Central memory CD8-positive, alpha-beta T cell (primary cell): ENCODE data around the gene PRDM16.

Experiments used
- ATAC-seq: fragments of 150-1000 bp; cut with Tn5 transposase; replicated peaks from 2 replicates; pipeline ENCODE4 v1.10.0; 2022; ENCODE audit warnings: mild to moderate bottlenecking, moderate FRiP score, moderate number of reproducible peaks; ENCODE audit not compliant: poor library complexity, severe bottlenecking; ENCODE audit errors: extremely low read depth
- DNase-seq, 2 donors: peaks; one replicate each; pipeline ENCODE4 v3.0.0; 2021; ENCODE audit warnings: low spot score in 2 of 2
- H3K27ac Mint-ChIP-seq: one replicate; pipeline ENCODE4 v1.8.0; 2022; ENCODE audit warnings: low read depth, mild to moderate bottlenecking, moderate library complexity, mixed read lengths
- H3K27me3 Mint-ChIP-seq: one replicate; pipeline ENCODE4 v1.8.0; 2022; ENCODE audit warnings: mixed read lengths
- H3K36me3 Mint-ChIP-seq: one replicate; pipeline ENCODE4 v1.8.0; 2022; ENCODE audit warnings: mild to moderate bottlenecking, moderate library complexity, mixed read lengths; ENCODE audit not compliant: insufficient read depth
- H3K4me1 Mint-ChIP-seq: one replicate; pipeline ENCODE4 v1.8.0; 2022; ENCODE audit warnings: mixed read lengths
- H3K4me3 Mint-ChIP-seq: one replicate; pipeline ENCODE4 v1.8.0; 2022; ENCODE audit warnings: mild to moderate bottlenecking, moderate library complexity, mixed read lengths
- H3K9me3 Mint-ChIP-seq: one replicate; pipeline ENCODE4 v1.8.0; 2022; ENCODE audit warnings: mixed read lengths

Gene PRDM16

GRCh38 chr1:3268281-3268680 is 199.3 kb downstream of the PRDM16 start:
- Mint-ChIP-seq H3K4me3 (no peak overlapping the region), H3K36me3 (no peaks in the 10 kb centered on the region), H3K4me1 (no peaks in the 10 kb centered on the region), H3K27me3 (peaks cover 17% of the 10 kb centered on the region), H3K27ac (no peak overlapping the region), H3K9me3 (no peaks in the 10 kb centered on the region)
- DNase-seq: no peak
- ATAC-seq: no peak

GRCh38 chr1:3270403-3271245 is 201.6 kb downstream of the PRDM16 start:
- Mint-ChIP-seq H3K36me3 (no peaks in the 10 kb centered on the region), H3K4me3 (no peak overlapping the region), H3K27ac (no peak overlapping the region), H3K27me3 (no peaks in the 10 kb centered on the region), H3K9me3 (no peaks in the 10 kb centered on the region), H3K4me1 (no peaks in the 10 kb centered on the region)
- ATAC-seq (no peak), DNase-seq (no peak)

GRCh38 chr1:3271866-3272265 is 202.9 kb downstream of the PRDM16 start:
- Mint-ChIP-seq H3K27me3 (no peaks in the 10 kb centered on the region), H3K36me3 (no peaks in the 10 kb centered on the region), H3K4me3 (no peak overlapping the region), H3K27ac (peak overlapping the region; percentile 52), H3K4me1 (no peaks in the 10 kb centered on the region), H3K9me3 (no peaks in the 10 kb centered on the region)
- no peak for ATAC-seq
- DNase-seq: no peak

- DNase-seq: no peak
- no peak for ATAC-seq
- Mint-ChIP-seq H3K4me1 (no peaks in the 10 kb centered on the region), H3K9me3 (no peaks in the 10 kb centered on the region), H3K4me3 (no peak overlapping the region), H3K27ac (no peak overlapping the region), H3K36me3 (no peaks in the 10 kb centered on the region), H3K27me3 (no peaks in the 10 kb centered on the region)
Measured at GRCh38 chr1:3272321-3273045, 203.5 kb downstream of the PRDM16 start.

- H3K27me3 Mint-ChIP-seq: no peaks in the 10 kb centered on the region
- ATAC-seq: no peak
- H3K4me3 Mint-ChIP-seq: no peak overlapping the region
- no peak overlapping the region for H3K27ac Mint-ChIP-seq
- H3K4me1 Mint-ChIP-seq: no peaks in the 10 kb centered on the region
- DNase-seq: no peak
- no peaks in the 10 kb centered on the region for H3K9me3 Mint-ChIP-seq
- no peaks in the 10 kb centered on the region for H3K36me3 Mint-ChIP-seq
Measured at GRCh38 chr1:3273447-3273846, 204.4 kb downstream of the PRDM16 start.

GRCh38 chr1:3274972-3275371 is 206.0 kb downstream of the PRDM16 start:
- ATAC-seq (no peak), DNase-seq (no peak)
- no peaks in the 10 kb centered on the region for H3K4me1 Mint-ChIP-seq

GRCh38 chr1:3275471-3276340 is 206.7 kb downstream of the PRDM16 start:
- DNase-seq: no peak
- H3K4me1 Mint-ChIP-seq: no peaks in the 10 kb centered on the region
- H3K4me3 Mint-ChIP-seq: no peak overlapping the region
- no peaks in the 10 kb centered on the region for H3K9me3 Mint-ChIP-seq
- H3K36me3 Mint-ChIP-seq: no peaks in the 10 kb centered on the region
- no peaks in the 10 kb centered on the region for H3K27me3 Mint-ChIP-seq
- no peak overlapping the region for H3K27ac Mint-ChIP-seq
- ATAC-seq: no peak

More at GRCh38 chr1:3274972-3275371, 206.0 kb downstream of the PRDM16 start:
- Mint-ChIP-seq H3K36me3 (no peaks in the 10 kb centered on the region), H3K4me3 (no peak overlapping the region), H3K27ac (no peak overlapping the region), H3K27me3 (no peaks in the 10 kb centered on the region), H3K9me3 (no peaks in the 10 kb centered on the region)

GRCh38 chr1:3276341-3276800 is 207.4 kb downstream of the PRDM16 start:
- Mint-ChIP-seq H3K27ac (no peak overlapping the region), H3K36me3 (no peaks in the 10 kb centered on the region), H3K4me3 (no peak overlapping the region), H3K27me3 (peaks cover 6% of the 10 kb centered on the region), H3K4me1 (no peaks in the 10 kb centered on the region), H3K9me3 (no peaks in the 10 kb centered on the region)
- no peak for DNase-seq
- ATAC-seq: no peak

GRCh38 chr1:3277011-3277471 is 208.0 kb downstream of the PRDM16 start:
- no peak overlapping the region for H3K27ac Mint-ChIP-seq
- H3K27me3 Mint-ChIP-seq: peaks cover 13% of the 10 kb centered on the region
- H3K36me3 Mint-ChIP-seq: no peaks in the 10 kb centered on the region
- no peak for ATAC-seq
- no peak overlapping the region for H3K4me3 Mint-ChIP-seq
- no peaks in the 10 kb centered on the region for H3K4me1 Mint-ChIP-seq
- no peaks in the 10 kb centered on the region for H3K9me3 Mint-ChIP-seq
- no peak for DNase-seq

GRCh38 chr1:3277623-3278022 is 208.6 kb downstream of the PRDM16 start:
- Mint-ChIP-seq H3K36me3 (no peaks in the 10 kb centered on the region), H3K4me3 (no peak overlapping the region), H3K27me3 (peaks cover 13% of the 10 kb centered on the region), H3K27ac (no peak overlapping the region), H3K9me3 (no peaks in the 10 kb centered on the region), H3K4me1 (no peaks in the 10 kb centered on the region)
- ATAC-seq: no peak
- no peak for DNase-seq

GRCh38 chr1:3278416-3279181 is 209.6 kb downstream of the PRDM16 start:
- ATAC-seq: no peak
- H3K4me3 Mint-ChIP-seq: no peak overlapping the region

GRCh38 chr1:3279182-3279470 is 210.1 kb downstream of the PRDM16 start:
- Mint-ChIP-seq H3K4me1 (no peaks in the 10 kb centered on the region), H3K9me3 (no peaks in the 10 kb centered on the region), H3K36me3 (no peaks in the 10 kb centered on the region), H3K4me3 (no peak overlapping the region), H3K27me3 (peaks cover 13% of the 10 kb centered on the region), H3K27ac (no peak overlapping the region)
- ATAC-seq (no peak), DNase-seq (no peak)

More at GRCh38 chr1:3278416-3279181, 209.6 kb downstream of the PRDM16 start:
- no peaks in the 10 kb centered on the region for H3K4me1 Mint-ChIP-seq
- peaks cover 13% of the 10 kb centered on the region for H3K27me3 Mint-ChIP-seq
- no peaks in the 10 kb centered on the region for H3K36me3 Mint-ChIP-seq
- no peaks in the 10 kb centered on the region for H3K9me3 Mint-ChIP-seq
- no peak for DNase-seq
- no peak overlapping the region for H3K27ac Mint-ChIP-seq
